Panc1 (cell line): ENCODE measurements around the gene ATXN10.

Experiments used
- POLR2AphosphoS5 ChIP-seq: IDR thresholded peaks from 2 replicates; pipeline ENCODE4 v1.6.1; 2012; ENCODE audit warnings: mild to moderate bottlenecking, low read depth, low read length, moderate library complexity
- SIN3A ChIP-seq: IDR thresholded peaks from 2 replicates; pipeline ENCODE4 v1.6.1; 2012; ENCODE audit warnings: low read depth, mild to moderate bottlenecking, low read length, moderate library complexity, borderline replicate concordance; ENCODE audit not compliant: insufficient read depth
- TF ChIP-seq, protein P1 (sequence below): fragments of 450-650 bp; IDR thresholded peaks from 2 replicates; pipeline ENCODE4 v1.5.1; 2017; ENCODE audit warnings: mild to moderate bottlenecking
- TF ChIP-seq, protein P2 (sequence below), 2 experiments: IDR thresholded peaks; 2 replicates each; pipeline ENCODE4 v1.6.1; 2011 to 2012; ENCODE audit warnings: low read depth in 2 of 2, control low read depth in 1 of 2, low read length in 1 of 2, mild to moderate bottlenecking in 1 of 2, moderate library complexity in 1 of 2; ENCODE audit not compliant: insufficient read depth in 1 of 2

DNA sequence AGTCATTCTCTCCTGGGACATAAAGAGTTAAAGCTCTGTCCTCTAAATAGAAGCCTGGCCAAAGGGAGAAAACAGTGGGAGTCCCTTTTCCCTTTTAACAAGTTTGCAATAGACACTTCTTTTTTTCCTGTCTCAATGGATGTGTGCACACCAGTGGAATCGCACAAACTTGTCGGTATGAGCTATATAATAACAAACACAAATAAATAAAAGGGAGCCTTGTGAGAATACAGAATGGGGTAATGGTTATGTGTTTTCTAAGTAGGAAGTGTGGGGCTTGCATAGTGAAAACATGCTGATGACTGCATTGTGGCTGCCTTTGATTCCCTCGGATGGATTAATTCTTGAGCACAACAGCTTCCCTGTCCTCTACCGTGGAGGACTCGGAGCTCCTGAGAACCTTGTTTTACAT, 173.4 kb downstream of the ATXN10 start:
- TF ChIP-seq, protein P1, sequence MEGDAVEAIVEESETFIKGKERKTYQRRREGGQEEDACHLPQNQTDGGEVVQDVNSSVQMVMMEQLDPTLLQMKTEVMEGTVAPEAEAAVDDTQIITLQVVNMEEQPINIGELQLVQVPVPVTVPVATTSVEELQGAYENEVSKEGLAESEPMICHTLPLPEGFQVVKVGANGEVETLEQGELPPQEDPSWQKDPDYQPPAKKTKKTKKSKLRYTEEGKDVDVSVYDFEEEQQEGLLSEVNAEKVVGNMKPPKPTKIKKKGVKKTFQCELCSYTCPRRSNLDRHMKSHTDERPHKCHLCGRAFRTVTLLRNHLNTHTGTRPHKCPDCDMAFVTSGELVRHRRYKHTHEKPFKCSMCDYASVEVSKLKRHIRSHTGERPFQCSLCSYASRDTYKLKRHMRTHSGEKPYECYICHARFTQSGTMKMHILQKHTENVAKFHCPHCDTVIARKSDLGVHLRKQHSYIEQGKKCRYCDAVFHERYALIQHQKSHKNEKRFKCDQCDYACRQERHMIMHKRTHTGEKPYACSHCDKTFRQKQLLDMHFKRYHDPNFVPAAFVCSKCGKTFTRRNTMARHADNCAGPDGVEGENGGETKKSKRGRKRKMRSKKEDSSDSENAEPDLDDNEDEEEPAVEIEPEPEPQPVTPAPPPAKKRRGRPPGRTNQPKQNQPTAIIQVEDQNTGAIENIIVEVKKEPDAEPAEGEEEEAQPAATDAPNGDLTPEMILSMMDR: no peak
- TF ChIP-seq, protein P2, sequence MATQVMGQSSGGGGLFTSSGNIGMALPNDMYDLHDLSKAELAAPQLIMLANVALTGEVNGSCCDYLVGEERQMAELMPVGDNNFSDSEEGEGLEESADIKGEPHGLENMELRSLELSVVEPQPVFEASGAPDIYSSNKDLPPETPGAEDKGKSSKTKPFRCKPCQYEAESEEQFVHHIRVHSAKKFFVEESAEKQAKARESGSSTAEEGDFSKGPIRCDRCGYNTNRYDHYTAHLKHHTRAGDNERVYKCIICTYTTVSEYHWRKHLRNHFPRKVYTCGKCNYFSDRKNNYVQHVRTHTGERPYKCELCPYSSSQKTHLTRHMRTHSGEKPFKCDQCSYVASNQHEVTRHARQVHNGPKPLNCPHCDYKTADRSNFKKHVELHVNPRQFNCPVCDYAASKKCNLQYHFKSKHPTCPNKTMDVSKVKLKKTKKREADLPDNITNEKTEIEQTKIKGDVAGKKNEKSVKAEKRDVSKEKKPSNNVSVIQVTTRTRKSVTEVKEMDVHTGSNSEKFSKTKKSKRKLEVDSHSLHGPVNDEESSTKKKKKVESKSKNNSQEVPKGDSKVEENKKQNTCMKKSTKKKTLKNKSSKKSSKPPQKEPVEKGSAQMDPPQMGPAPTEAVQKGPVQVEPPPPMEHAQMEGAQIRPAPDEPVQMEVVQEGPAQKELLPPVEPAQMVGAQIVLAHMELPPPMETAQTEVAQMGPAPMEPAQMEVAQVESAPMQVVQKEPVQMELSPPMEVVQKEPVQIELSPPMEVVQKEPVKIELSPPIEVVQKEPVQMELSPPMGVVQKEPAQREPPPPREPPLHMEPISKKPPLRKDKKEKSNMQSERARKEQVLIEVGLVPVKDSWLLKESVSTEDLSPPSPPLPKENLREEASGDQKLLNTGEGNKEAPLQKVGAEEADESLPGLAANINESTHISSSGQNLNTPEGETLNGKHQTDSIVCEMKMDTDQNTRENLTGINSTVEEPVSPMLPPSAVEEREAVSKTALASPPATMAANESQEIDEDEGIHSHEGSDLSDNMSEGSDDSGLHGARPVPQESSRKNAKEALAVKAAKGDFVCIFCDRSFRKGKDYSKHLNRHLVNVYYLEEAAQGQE (IDR thresholded peaks at IDR 0.05; ENCODE audit: insufficient read depth in 1 of 2, low read depth in 2 of 2, low read length in 1 of 2): no peak
- TF ChIP-seq SIN3A (no peak), POLR2AphosphoS5 (no peak)
